Measurements from ENCODE around the gene TADA3. TPM values are rescaled to one million over a fixed set of nuclear protein-coding genes. Genes with fewer than 3 reads are reported as not detected.
A peak's percentile ranks its signal among the peaks of the same experiment; 100 is the strongest.

Gene TADA3
- total RNA-seq, 1 donor from 2014 or later = 106 TPM

DNA sequence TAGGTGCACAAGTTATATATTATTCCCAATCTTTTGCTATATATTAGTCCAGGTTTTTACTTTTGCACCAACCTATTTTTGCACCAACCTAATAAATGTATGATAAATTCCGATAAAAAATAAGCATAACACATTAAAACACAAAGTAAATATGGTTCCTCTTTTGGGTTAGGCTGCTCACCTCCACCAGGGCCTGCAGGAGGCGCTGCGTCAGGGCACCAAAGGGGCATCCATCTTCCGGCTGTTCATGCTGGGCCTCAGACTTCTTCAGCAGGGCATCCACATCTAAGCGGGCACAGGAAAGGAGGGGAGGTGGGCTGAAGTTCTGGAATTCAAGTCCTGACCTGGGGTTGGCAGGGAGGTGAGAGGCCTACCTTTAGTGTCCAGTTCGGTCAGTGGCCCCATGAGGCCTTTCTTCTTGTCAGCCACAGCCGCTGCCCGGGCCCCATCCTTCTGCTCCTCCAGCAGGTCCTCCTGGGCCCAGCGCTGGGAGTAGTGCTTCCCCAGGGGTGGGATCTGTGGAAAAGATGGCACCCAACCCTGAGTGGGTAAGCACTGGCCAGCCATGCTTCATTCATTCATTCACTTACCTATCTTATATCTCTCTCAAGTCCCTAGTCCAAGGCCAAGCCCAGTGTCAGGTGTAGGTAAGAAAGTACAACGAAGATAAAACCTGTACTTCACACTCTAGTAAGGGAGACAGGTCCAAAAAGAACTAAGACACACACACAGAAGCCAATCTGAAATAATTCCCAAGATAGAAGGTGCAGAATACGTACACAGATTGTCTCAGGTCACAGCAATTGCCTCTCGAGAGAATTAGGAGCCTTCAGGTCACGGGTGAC lies 5.2 kb downstream of the TADA3 start:
- intact Hi-C loops (cut with DNase I) = no loop called here

DNA sequence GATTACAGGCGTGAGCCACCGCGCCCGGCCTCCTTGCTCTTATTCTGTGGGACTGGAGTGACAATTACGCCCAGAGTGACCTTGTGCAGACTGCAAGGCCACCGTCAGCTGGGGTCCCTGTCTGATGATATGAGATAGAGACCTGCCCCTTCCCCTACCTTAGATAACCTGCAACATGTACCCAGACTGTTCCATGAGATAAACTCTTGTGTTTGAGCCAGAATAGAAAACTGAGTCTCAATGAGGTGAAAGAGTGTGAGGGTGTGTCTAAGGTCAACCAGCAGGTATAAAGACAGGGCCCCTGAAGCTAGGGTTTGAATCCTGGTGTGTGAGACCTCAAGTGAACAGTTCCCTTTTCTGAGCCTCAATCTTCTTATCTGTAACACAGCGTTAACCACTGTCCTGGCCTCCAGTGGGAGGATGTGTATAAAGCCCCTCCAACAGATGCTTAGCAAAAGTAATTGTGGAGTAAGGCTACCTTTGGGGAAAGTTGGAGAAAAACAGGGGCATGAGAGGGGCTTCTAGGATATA lies 6.0 kb downstream of the TADA3 start:
- Histone ChIP-seq H3K36me3 (peaks cover 49 to 77% of the 10 kb centered on the region in 2 donors), H3K27ac (no peak overlapping the region), H3K4me3 (no peak overlapping the region), H3K4me1 (peaks cover 0 to 6% of the 10 kb centered on the region in 2 donors), H3K27me3 (no peaks in the 10 kb centered on the region), H3K9me3 (no peaks in the 10 kb centered on the region)
- intact Hi-C loops (cut with DNase I) = no loop called here
- no peak for DNase-seq (ENCODE audit: low spot score in 2 of 2)
- TF ChIP-seq, protein P1, sequence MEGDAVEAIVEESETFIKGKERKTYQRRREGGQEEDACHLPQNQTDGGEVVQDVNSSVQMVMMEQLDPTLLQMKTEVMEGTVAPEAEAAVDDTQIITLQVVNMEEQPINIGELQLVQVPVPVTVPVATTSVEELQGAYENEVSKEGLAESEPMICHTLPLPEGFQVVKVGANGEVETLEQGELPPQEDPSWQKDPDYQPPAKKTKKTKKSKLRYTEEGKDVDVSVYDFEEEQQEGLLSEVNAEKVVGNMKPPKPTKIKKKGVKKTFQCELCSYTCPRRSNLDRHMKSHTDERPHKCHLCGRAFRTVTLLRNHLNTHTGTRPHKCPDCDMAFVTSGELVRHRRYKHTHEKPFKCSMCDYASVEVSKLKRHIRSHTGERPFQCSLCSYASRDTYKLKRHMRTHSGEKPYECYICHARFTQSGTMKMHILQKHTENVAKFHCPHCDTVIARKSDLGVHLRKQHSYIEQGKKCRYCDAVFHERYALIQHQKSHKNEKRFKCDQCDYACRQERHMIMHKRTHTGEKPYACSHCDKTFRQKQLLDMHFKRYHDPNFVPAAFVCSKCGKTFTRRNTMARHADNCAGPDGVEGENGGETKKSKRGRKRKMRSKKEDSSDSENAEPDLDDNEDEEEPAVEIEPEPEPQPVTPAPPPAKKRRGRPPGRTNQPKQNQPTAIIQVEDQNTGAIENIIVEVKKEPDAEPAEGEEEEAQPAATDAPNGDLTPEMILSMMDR (IDR thresholded peaks at IDR 0.05) = no peak

More for the DNA sequence above, 5.2 kb downstream of the TADA3 start:
- Histone ChIP-seq H3K9me3 (no peaks in the 10 kb centered on the region), H3K4me1 (peaks cover 0 to 11% of the 10 kb centered on the region in 2 donors), H3K27ac (no peak overlapping the region), H3K36me3 (peaks cover 47 to 69% of the 10 kb centered on the region in 2 donors), H3K4me3 (no peak overlapping the region), H3K27me3 (no peaks in the 10 kb centered on the region)
- TF ChIP-seq, protein P1 (IDR thresholded peaks at IDR 0.05) = peak in 1 of 3 experiments; percentile 20
- no peak for DNase-seq (ENCODE audit: low spot score in 2 of 2)

- no peaks in the 10 kb centered on the region for H3K9me3 ChIP-seq
- DNase-seq (ENCODE audit: low spot score in 2 of 2) = no peak
- no peak overlapping the region for H3K4me3 ChIP-seq
- intact Hi-C loops (cut with DNase I) = no loop called here
- H3K36me3 ChIP-seq = peaks cover 52 to 82% of the 10 kb centered on the region in 2 donors
- H3K27me3 ChIP-seq = no peaks in the 10 kb centered on the region
- H3K27ac ChIP-seq = no peak overlapping the region
- no peaks in the 10 kb centered on the region for H3K4me1 ChIP-seq
- TF ChIP-seq, protein P1 (IDR thresholded peaks at IDR 0.05) = no peak
Measured at GRCh38 chr3:9785602-9786001, 6.7 kb downstream of the TADA3 start.

DNA sequence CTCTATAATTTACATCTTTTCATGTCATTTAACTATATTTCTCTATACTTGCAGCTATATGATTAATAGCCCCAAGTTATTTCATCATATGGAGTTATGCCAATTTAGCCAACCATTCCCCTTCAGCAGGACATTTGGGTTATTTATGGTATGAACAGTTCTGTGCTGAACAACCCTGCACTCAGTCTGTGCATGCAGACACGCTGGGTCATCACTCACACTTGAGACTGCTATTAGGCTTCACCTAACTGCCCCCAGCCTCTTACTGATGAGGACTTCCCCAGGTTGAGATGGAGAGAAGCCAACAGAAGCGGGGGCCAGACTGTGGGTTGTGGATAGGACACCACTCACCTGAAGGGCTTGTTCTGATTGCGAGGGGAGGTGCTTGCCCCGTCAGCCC lies 7.3 kb downstream of the TADA3 start:
- Histone ChIP-seq H3K27ac (no peak overlapping the region), H3K9me3 (no peaks in the 10 kb centered on the region), H3K4me3 (no peak overlapping the region), H3K36me3 (peaks cover 58 to 85% of the 10 kb centered on the region in 2 donors), H3K27me3 (no peaks in the 10 kb centered on the region), H3K4me1 (no peaks in the 10 kb centered on the region)
- intact Hi-C loops (cut with DNase I) = no loop called here
- DNase-seq (ENCODE audit: low spot score in 2 of 2) = no peak
- TF ChIP-seq, protein P1 (IDR thresholded peaks at IDR 0.05) = no peak

DNA sequence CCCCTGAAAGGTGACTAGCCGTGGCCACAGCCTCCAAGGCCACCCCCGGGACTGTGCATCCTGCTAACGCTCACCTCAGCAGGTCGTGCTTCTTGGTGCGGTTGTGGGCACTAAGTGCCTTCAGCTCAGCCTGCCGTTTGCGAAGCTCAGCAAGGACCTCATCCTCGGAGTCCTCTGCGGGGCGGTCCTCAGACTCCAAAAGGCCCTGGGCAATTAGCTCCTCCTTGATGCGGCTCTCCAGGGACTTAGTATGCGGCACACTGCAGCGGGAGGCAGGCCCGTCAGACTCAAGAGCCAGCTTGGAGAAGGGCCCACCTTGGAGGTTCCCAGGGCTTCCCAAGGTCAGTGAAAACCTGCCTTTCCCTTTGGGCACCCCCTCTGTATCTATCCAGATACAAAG lies 8.3 kb downstream of the TADA3 start:
- Histone ChIP-seq H3K9me3 (no peaks in the 10 kb centered on the region), H3K36me3 (peaks cover 52 to 80% of the 10 kb centered on the region in 2 donors), H3K27ac (no peak overlapping the region), H3K4me3 (no peak overlapping the region), H3K27me3 (no peaks in the 10 kb centered on the region), H3K4me1 (no peaks in the 10 kb centered on the region)
- DNase-seq (ENCODE audit: low spot score in 2 of 2) = no peak
- intact Hi-C loops (cut with DNase I) = no loop called here
- TF ChIP-seq, protein P1 (IDR thresholded peaks at IDR 0.05) = no peak
